Measurements from ENCODE around the gene ADAM19.
"Not testable (repeated sequence)": the region's sequence is repeated elsewhere in the genome, so short reads cannot be mapped to it uniquely, and the experiment has no call there.

ADAM19 gene

DNA sequence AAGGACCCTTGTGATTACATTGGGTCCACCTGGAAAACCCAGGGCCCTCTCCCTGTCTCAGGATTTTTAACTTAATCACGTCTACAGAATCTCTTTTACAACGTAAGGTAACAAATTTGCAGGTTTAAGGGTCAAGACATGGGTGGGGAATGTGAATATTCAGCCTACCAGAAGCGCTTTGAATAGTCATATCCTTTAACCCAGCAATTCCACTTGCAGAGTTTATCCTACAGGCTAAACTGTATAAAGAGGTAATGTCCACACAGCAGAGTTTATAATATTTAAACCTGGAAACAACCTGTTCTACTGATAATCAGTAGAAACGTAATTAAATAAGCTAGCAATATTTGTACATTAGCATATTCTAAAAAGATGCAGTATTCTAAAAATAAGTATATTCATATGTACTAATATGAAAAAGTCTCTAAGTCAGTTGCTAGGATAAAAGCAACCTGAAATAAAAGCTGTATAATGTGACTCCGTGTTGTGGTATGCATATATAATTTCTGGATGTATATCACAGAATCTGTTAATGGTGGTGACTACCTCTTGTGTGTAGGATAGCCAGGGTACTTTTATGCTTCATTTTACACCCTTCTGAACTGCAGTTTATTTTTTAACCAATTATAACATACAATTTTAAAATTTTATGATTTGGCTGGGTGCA lies 129.7 kb downstream of the ADAM19 start:
- H3K9me3 ChIP-seq (ENCODE audit: control insufficient read depth in 1 of 2, low read length in 2 of 2): no peaks in the 10 kb centered on the region
- H3K4me1 ChIP-seq (ENCODE audit: control insufficient read depth in 1 of 2, insufficient read depth in 2 of 2, low read length in 2 of 2): peaks cover 4 to 5% of the 10 kb centered on the region in 2 donors
- no peaks in the 10 kb centered on the region for H3K27me3 ChIP-seq (ENCODE audit: control insufficient read depth in 1 of 2, insufficient read depth in 2 of 2, low read length in 2 of 2)
- H3K27ac ChIP-seq (ENCODE audit: low read depth, low read length): no peak overlapping the region
- no peak overlapping the region for H3K4me3 ChIP-seq (ENCODE audit: low read depth in 1 of 2, low read length in 2 of 2)
- H3K36me3 ChIP-seq (ENCODE audit: control insufficient read depth in 1 of 2, insufficient read depth in 2 of 2, low read length in 2 of 2): no peaks in the 10 kb centered on the region
- H3K9ac ChIP-seq (ENCODE audit: low read depth in 1 of 2, low read length in 2 of 2): no peak overlapping the region

DNA sequence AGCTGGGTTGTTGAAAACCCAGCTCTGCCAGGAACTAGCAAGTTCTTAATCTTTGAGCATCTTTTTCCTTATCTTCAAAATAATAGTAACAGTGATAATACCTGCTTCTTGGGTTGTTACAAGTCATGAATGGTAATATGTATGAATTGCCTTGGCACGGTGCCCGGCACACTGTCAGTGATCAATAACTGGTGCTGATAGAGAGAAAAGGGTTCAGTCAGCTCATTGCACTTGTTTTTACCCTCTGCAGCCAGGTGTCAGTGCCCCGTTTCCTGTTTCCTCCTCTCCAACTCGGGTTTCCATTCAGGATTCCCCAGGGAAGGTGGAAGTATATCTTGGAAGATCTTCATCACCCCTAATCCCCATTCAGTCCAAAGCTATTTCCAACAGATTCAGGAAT lies 131.4 kb downstream of the ADAM19 start:
- H3K9ac ChIP-seq (ENCODE audit: low read depth in 1 of 2, low read length in 2 of 2): no peak overlapping the region
- peaks cover 4 to 5% of the 10 kb centered on the region in 2 donors for H3K4me1 ChIP-seq (ENCODE audit: control insufficient read depth in 1 of 2, insufficient read depth in 2 of 2, low read length in 2 of 2)

DNA sequence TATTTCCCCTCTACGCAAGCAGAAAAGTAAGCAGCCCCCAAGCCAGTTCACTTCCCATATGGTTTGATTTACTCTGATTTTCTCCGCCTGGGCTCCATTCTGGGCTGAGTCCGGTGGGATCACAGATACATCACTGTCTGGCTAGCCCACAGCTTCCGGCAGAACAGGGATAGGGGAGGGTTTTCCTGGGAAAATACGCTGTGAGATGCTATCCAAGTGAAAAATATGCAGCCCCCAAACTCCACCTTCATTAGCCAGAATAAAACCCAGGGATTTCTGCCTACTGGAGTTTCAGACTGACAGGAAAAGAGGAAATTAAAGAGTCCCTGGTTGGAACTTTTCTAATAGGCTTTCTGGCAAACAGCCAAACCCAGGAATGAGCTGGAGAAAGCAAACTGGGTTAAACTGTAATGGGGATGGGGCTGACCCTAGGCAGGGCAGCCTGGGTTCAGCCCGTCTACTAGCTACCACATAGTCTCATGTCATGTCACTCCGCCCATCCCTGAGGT lies 132.5 kb downstream of the ADAM19 start:
- Histone ChIP-seq H3K9me3 (ENCODE audit: control insufficient read depth in 1 of 2, low read length in 2 of 2) (no peaks in the 10 kb centered on the region), H3K4me3 (ENCODE audit: low read depth in 1 of 2, low read length in 2 of 2) (no peak overlapping the region), H3K27me3 (ENCODE audit: control insufficient read depth in 1 of 2, insufficient read depth in 2 of 2, low read length in 2 of 2) (no peaks in the 10 kb centered on the region), H3K36me3 (ENCODE audit: control insufficient read depth in 1 of 2, insufficient read depth in 2 of 2, low read length in 2 of 2) (no peaks in the 10 kb centered on the region), H3K27ac (ENCODE audit: low read depth, low read length) (no peak overlapping the region), H3K9ac (ENCODE audit: low read depth in 1 of 2, low read length in 2 of 2) (no peak overlapping the region), H3K4me1 (ENCODE audit: control insufficient read depth in 1 of 2, insufficient read depth in 2 of 2, low read length in 2 of 2) (peaks cover 4 to 5% of the 10 kb centered on the region in 2 donors)

More for the DNA sequence above, 131.4 kb downstream of the ADAM19 start:
- H3K36me3 ChIP-seq (ENCODE audit: control insufficient read depth in 1 of 2, insufficient read depth in 2 of 2, low read length in 2 of 2): no peaks in the 10 kb centered on the region
- no peaks in the 10 kb centered on the region for H3K27me3 ChIP-seq (ENCODE audit: control insufficient read depth in 1 of 2, insufficient read depth in 2 of 2, low read length in 2 of 2)
- no peak overlapping the region for H3K4me3 ChIP-seq (ENCODE audit: low read depth in 1 of 2, low read length in 2 of 2)
- H3K9me3 ChIP-seq (ENCODE audit: control insufficient read depth in 1 of 2, low read length in 2 of 2): no peaks in the 10 kb centered on the region
- no peak overlapping the region for H3K27ac ChIP-seq (ENCODE audit: low read depth, low read length)

DNA sequence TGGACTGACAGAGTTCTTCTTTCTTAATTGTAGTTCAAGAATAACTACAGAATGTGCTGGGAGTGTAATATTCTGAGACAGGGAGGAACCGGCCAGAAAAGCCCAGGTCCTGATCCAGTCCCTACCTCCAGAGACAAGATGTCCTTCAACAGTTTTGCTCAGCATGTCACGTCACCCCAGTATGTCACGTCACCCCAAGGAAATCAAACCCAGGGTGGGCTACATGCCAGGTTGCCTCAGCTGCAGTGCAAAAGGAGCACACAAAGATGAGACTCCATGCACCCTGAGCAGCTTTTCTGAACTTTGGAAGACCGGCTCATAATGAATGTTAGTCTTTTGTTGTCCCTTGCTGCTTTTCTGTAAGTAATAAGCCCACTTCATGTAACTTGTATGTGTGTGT lies 141.5 kb downstream of the ADAM19 start:
- Histone ChIP-seq H3K9me3 (ENCODE audit: control insufficient read depth in 1 of 2, low read length in 2 of 2) (no peaks in the 10 kb centered on the region), H3K4me1 (ENCODE audit: control insufficient read depth in 1 of 2, insufficient read depth in 2 of 2, low read length in 2 of 2) (peaks cover 0 to 4% of the 10 kb centered on the region in 2 donors), H3K9ac (ENCODE audit: low read depth in 1 of 2, low read length in 2 of 2) (no peak overlapping the region), H3K4me3 (ENCODE audit: low read depth in 1 of 2, low read length in 2 of 2) (no peak overlapping the region), H3K27me3 (ENCODE audit: control insufficient read depth in 1 of 2, insufficient read depth in 2 of 2, low read length in 2 of 2) (no peaks in the 10 kb centered on the region), H3K36me3 (ENCODE audit: control insufficient read depth in 1 of 2, insufficient read depth in 2 of 2, low read length in 2 of 2) (no peaks in the 10 kb centered on the region), H3K27ac (ENCODE audit: low read depth, low read length) (no peak overlapping the region)

DNA sequence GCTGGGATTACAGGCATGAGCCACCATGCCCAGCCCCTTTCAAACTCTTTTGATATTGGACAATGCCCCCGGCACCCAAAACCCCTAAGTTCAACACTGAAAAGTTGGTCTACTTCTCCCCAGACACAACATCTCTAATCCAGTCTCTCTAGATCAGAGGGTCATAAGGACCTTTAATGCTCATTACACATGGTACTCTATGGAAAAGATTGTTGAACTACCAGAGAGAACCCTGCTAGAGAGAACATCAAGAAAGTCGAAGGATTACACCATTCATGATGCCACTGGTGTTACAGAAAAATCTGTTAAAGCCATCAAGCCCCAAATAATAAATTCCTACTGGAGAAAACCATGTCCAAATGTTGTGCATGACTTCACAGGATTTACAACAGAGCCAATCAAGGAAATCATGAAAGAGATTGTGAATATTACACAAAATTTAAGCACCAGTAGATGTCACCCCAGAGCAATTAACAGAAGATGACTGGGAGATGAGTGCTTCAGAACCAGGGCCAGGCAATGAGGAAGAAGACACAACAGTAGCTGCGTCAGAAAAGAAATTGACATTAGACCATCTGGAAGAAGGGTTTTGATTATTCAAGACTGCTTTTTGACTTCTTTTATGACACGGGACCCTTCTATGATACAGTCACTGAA lies 143.9 kb downstream of the ADAM19 start:
- H3K9me3 ChIP-seq (ENCODE audit: control insufficient read depth in 1 of 2, low read length in 2 of 2): no peaks in the 10 kb centered on the region
- H3K9ac ChIP-seq (ENCODE audit: low read depth in 1 of 2, low read length in 2 of 2): no peak overlapping the region
- no peaks in the 10 kb centered on the region for H3K27me3 ChIP-seq (ENCODE audit: control insufficient read depth in 1 of 2, insufficient read depth in 2 of 2, low read length in 2 of 2)
- peaks cover 0 to 4% of the 10 kb centered on the region in 2 donors for H3K4me1 ChIP-seq (ENCODE audit: control insufficient read depth in 1 of 2, insufficient read depth in 2 of 2, low read length in 2 of 2)
- H3K36me3 ChIP-seq (ENCODE audit: control insufficient read depth in 1 of 2, insufficient read depth in 2 of 2, low read length in 2 of 2): no peaks in the 10 kb centered on the region
- H3K27ac ChIP-seq (ENCODE audit: low read depth, low read length): no peak overlapping the region
- no peak overlapping the region for H3K4me3 ChIP-seq (ENCODE audit: low read depth in 1 of 2, low read length in 2 of 2)

DNA sequence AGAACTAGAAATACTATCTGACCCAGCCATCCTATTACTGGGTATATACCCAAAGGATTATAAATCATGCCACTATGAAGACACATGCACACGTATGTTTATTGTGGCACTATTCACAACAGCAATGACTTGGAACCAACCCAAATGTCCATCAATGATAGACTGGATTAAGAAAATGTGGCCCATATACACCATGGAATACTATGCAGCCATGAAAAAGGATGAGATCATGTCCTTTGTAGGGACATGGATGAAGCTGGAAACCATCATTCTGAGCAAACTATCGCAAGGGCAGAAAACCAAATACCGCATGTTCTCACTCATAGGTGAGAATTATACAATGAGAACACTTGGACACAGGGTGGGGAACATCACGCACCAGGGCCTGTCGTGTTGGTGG lies 145.7 kb downstream of the ADAM19 start:
- not testable (repeated sequence) for H3K4me1 ChIP-seq (ENCODE audit: control insufficient read depth in 1 of 2, insufficient read depth in 2 of 2, low read length in 2 of 2); H3K9ac ChIP-seq (ENCODE audit: low read depth in 1 of 2, low read length in 2 of 2); H3K27ac ChIP-seq (ENCODE audit: low read depth, low read length); H3K4me3 ChIP-seq (ENCODE audit: low read depth in 1 of 2, low read length in 2 of 2); H3K27me3 ChIP-seq (ENCODE audit: control insufficient read depth in 1 of 2, insufficient read depth in 2 of 2, low read length in 2 of 2); H3K9me3 ChIP-seq (ENCODE audit: control insufficient read depth in 1 of 2, low read length in 2 of 2); H3K36me3 ChIP-seq (ENCODE audit: control insufficient read depth in 1 of 2, insufficient read depth in 2 of 2, low read length in 2 of 2)
